MM.1S (cell line): ENCODE measurements around the gene BEGAIN.

Experiments used
- DNase-seq: peaks from one replicate; pipeline ENCODE4 v3.0.0-alpha.2; 2015
- H2AFZ ChIP-seq: fragments of 300-600 bp; sonication (generic); 2 replicates; pipeline ENCODE4 v1.6.0; 2016; ENCODE audit warnings: antibody characterized with exemption, low read length
- H3F3A ChIP-seq: fragments of 300-600 bp; sonication (generic); 2 replicates; pipeline ENCODE4 v1.6.1; 2016; ENCODE audit warnings: mild to moderate bottlenecking, antibody characterized with exemption, low read length, moderate library complexity, mixed read lengths; ENCODE audit not compliant: insufficient read depth
- H3K27ac ChIP-seq: fragments of 300-600 bp; sonication (generic); 2 replicates; pipeline ENCODE4 v1.5.1; 2016; ENCODE audit warnings: mild to moderate bottlenecking, low read length
- H3K27me3 ChIP-seq: fragments of 300-600 bp; sonication (generic); replicated peaks from 2 replicates; pipeline ENCODE4 v1.6.0; 2016; ENCODE audit warnings: low read length; ENCODE audit not compliant: insufficient read depth
- H3K36me3 ChIP-seq: fragments of 300-600 bp; sonication (generic); replicated peaks from 2 replicates; pipeline ENCODE4 v1.6.1; 2016; ENCODE audit warnings: mild to moderate bottlenecking, low read length, mixed read lengths; ENCODE audit not compliant: insufficient read depth
- H3K4me1 ChIP-seq: fragments of 300-600 bp; sonication (generic); 2 replicates; pipeline ENCODE4 v1.6.1; 2016; ENCODE audit warnings: low read length, mixed read lengths
- H3K4me2 ChIP-seq: fragments of 300-600 bp; sonication (generic); 2 replicates; pipeline ENCODE4 v1.6.0; 2016; ENCODE audit warnings: low read depth, low read length
- H3K4me3 ChIP-seq: fragments of 300-600 bp; sonication (generic); 2 replicates; pipeline ENCODE4 v1.5.1; 2016; ENCODE audit warnings: low read length, mixed read lengths
- H3K79me2 ChIP-seq: fragments of 300-600 bp; sonication (generic); 2 replicates; pipeline ENCODE4 v1.6.1; 2016; ENCODE audit warnings: mixed run types, low read length, mixed read lengths
- H3K9ac ChIP-seq: fragments of 300-600 bp; sonication (generic); 2 replicates; pipeline ENCODE4 v1.6.1; 2016; ENCODE audit warnings: low read length, mixed read lengths
- H3K9me2 ChIP-seq: fragments of 300-600 bp; sonication (generic); replicated peaks from 2 replicates; pipeline ENCODE4 v1.6.1; 2016; ENCODE audit warnings: mild to moderate bottlenecking, low read length, mixed read lengths; ENCODE audit not compliant: insufficient read depth
- H3K9me3 ChIP-seq: fragments of 300-600 bp; sonication (generic); replicated peaks from 2 replicates; pipeline ENCODE4 v1.6.1; 2016; ENCODE audit warnings: mild to moderate bottlenecking, low read length, mixed read lengths; ENCODE audit not compliant: insufficient read depth
- H4K20me1 ChIP-seq: fragments of 300-600 bp; sonication (generic); 2 replicates; pipeline ENCODE4 v1.6.1; 2016; ENCODE audit warnings: mild to moderate bottlenecking, low read length, moderate library complexity, mixed read lengths; ENCODE audit not compliant: insufficient read depth
- EZH2 ChIP-seq: fragments of 300-600 bp; sonication (generic); optimal IDR thresholded peaks from 2 replicates; pipeline ENCODE3; 2017; ENCODE audit warnings: low read depth, mild to moderate bottlenecking, antibody characterized with exemption, low read length, mixed read lengths
- EZH2phosphoT487 ChIP-seq: fragments of 300-600 bp; sonication (generic); IDR thresholded peaks from 2 replicates; pipeline ENCODE4 v1.6.1; 2018; ENCODE audit warnings: antibody characterized with exemption, low read length
- TF ChIP-seq, protein P1 (sequence below): fragments of 300-600 bp; sonication (generic); IDR thresholded peaks from 2 replicates; pipeline ENCODE4 v1.5.1; 2016; ENCODE audit warnings: antibody characterized with exemption, low read length, mixed read lengths

The BEGAIN gene

DNA sequence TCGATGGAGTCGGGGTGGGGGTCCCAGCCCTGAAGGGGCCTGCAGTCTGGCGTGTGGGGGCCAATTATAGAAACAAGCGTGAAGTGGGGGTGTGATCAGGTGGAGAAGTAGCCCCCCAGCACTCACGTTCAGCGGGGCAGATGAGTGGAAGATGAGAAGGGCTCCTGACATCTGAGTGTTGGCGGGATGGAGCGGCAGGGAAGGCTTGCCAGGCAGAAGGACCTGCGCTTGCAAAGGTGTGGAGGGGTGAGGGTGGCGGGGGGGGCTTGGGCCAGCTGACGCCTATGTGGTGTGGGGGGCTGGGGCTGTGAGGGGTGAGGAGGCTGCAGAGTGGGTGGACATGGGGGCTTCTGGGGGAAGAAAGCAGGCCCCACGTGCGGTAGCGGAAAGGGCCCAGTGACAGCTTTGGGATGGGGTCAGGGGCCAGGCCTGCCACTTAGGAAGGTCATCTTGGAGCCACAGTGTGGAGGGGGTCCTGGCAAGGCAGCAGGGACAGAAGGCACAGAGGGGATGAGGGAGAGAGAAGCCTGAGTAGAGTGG is 22.2 kb upstream of the BEGAIN start:
- no peak overlapping the region for H3K4me3 ChIP-seq

DNA sequence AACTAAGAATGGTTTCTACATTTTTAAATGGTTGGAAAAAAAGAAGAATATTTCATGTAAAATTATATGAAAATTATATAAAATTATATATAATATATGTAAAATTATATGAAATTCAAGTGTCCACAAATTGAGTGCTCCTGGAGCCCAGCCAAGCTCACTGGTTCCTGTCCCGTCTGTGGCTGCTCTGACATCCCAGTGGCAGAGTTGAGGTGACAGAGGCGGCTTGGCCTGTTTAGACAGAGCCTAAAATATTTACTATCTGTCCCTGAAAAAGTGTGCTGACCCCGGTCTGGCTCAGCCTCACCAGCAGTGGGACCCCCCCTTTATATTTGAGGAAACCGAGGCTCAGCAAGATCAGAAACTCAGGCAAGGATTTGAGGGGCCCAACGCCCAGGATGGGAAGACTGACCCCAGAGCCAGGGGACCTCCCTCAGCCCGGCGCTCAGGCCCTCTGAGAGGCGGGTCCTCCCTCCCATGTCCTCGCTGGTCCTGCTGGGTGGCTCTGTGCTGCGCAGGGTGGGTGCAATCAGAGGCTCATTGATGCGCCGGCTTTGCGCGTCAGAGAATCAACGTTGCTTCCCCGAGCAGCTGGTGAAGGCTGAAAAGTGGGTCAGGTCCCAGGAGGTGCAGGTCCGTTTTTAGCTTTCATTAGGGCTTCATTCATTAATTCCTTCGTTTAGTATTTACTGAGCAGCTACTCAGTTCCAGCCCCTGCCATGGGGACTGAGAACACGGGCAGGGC is 21.5 kb upstream of the BEGAIN start:
- H3K4me2 ChIP-seq: no peak overlapping the region
- H4K20me1 ChIP-seq: no peaks in the 10 kb centered on the region
- H2AFZ ChIP-seq: no peak overlapping the region
- H3K27me3 ChIP-seq: peaks cover 10% of the 10 kb centered on the region; the same call in 1 of the 2 replicates
- H3K9me2 ChIP-seq: no peaks in the 10 kb centered on the region
- H3K27ac ChIP-seq: no peak overlapping the region
- TF ChIP-seq EZH2phosphoT487 (no peak), EZH2 (no peak)
- TF ChIP-seq, protein P1, sequence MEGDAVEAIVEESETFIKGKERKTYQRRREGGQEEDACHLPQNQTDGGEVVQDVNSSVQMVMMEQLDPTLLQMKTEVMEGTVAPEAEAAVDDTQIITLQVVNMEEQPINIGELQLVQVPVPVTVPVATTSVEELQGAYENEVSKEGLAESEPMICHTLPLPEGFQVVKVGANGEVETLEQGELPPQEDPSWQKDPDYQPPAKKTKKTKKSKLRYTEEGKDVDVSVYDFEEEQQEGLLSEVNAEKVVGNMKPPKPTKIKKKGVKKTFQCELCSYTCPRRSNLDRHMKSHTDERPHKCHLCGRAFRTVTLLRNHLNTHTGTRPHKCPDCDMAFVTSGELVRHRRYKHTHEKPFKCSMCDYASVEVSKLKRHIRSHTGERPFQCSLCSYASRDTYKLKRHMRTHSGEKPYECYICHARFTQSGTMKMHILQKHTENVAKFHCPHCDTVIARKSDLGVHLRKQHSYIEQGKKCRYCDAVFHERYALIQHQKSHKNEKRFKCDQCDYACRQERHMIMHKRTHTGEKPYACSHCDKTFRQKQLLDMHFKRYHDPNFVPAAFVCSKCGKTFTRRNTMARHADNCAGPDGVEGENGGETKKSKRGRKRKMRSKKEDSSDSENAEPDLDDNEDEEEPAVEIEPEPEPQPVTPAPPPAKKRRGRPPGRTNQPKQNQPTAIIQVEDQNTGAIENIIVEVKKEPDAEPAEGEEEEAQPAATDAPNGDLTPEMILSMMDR: no peak
- no peaks in the 10 kb centered on the region for H3F3A ChIP-seq
- H3K9ac ChIP-seq: no peak overlapping the region
- no peaks in the 10 kb centered on the region for H3K79me2 ChIP-seq
- H3K36me3 ChIP-seq: no peaks in the 10 kb centered on the region
- H3K4me3 ChIP-seq: no peak overlapping the region
- no peak for DNase-seq
- H3K4me1 ChIP-seq: no peaks in the 10 kb centered on the region
- no peaks in the 10 kb centered on the region for H3K9me3 ChIP-seq

More for the DNA sequence above, 22.2 kb upstream of the BEGAIN start:
- H4K20me1 ChIP-seq: no peaks in the 10 kb centered on the region
- no peaks in the 10 kb centered on the region for H3K9me3 ChIP-seq
- no peak overlapping the region for H2AFZ ChIP-seq
- H3K27me3 ChIP-seq: peaks cover 11% of the 10 kb centered on the region; the same call in 1 of the 2 replicates
- TF ChIP-seq EZH2phosphoT487 (no peak), EZH2 (no peak)
- TF ChIP-seq, protein P1: no peak
- no peak overlapping the region for H3K9ac ChIP-seq
- H3K9me2 ChIP-seq: no peaks in the 10 kb centered on the region
- no peak overlapping the region for H3K27ac ChIP-seq
- H3F3A ChIP-seq: no peaks in the 10 kb centered on the region
- no peaks in the 10 kb centered on the region for H3K36me3 ChIP-seq
- H3K4me2 ChIP-seq: no peak overlapping the region
- no peak for DNase-seq
- no peaks in the 10 kb centered on the region for H3K79me2 ChIP-seq
- no peaks in the 10 kb centered on the region for H3K4me1 ChIP-seq

DNA sequence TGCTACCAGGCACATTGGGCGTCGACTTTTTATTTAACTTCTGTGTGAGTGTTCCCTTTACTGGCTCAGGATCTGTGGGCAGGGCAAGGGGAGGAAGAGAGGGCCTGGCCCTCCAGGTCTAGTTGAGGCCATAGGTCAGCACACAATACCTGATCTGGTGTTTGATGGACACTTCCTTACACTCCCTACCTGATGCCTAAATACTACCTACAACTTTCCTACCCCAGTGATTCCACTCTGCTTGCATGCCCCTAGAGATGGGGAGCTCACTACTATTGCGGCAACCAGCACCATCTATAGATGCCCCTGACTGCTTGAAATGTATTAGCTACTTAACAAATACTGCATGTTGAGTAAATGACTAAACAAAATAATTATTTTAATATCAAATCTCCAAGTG is 20.8 kb upstream of the BEGAIN start:
- Histone ChIP-seq H3K36me3 (no peaks in the 10 kb centered on the region), H3K9me2 (no peaks in the 10 kb centered on the region), H3K27ac (no peak overlapping the region), H3K79me2 (no peaks in the 10 kb centered on the region), H3K4me1 (no peaks in the 10 kb centered on the region), H3K27me3 (peaks cover 6% of the 10 kb centered on the region; the same call in 1 of the 2 replicates), H4K20me1 (no peaks in the 10 kb centered on the region), H3F3A (no peaks in the 10 kb centered on the region), H3K4me2 (no peak overlapping the region), H3K9me3 (no peaks in the 10 kb centered on the region), H3K9ac (no peak overlapping the region), H2AFZ (no peak overlapping the region), H3K4me3 (no peak overlapping the region)
- no peak for DNase-seq
- TF ChIP-seq EZH2phosphoT487 (no peak), EZH2 (no peak)
- TF ChIP-seq, protein P1: no peak
